22Rv1 (cell line): ENCODE data around the gene MTHFD1.

Experiments used
- CTCF ChIP-seq: fragments of 450-650 bp; IDR thresholded peaks from 2 replicates; pipeline ENCODE4 v1.5.1; 2017; ENCODE audit warnings: mild to moderate bottlenecking
- ZFX ChIP-seq: fragments of 450-650 bp; IDR thresholded peaks from 2 replicates; pipeline ENCODE4 v1.6.1; 2017; ENCODE audit warnings: antibody characterized with exemption, borderline replicate concordance

- TF ChIP-seq CTCF (no peak), ZFX (no peak)
These were observed 24.8 kb upstream of the MTHFD1 start for GRCh38 chr14:64363265-64363846.
